HG03175 (cell line): Measurements from ENCODE around the gene MRPS34.
"Not testable (repeated sequence)": the region's sequence is repeated elsewhere in the genome, so short reads cannot be mapped to it uniquely, and the experiment has no call there.

Experiments used
- ATAC-seq: cut with Tn5 transposase; IDR thresholded peaks from one replicate; pipeline ENCODE4 v1.9.1; 2021; ENCODE audit warnings: mild to moderate bottlenecking, moderate library complexity; ENCODE audit not compliant: unreplicated experiment

MRPS34 gene

DNA sequence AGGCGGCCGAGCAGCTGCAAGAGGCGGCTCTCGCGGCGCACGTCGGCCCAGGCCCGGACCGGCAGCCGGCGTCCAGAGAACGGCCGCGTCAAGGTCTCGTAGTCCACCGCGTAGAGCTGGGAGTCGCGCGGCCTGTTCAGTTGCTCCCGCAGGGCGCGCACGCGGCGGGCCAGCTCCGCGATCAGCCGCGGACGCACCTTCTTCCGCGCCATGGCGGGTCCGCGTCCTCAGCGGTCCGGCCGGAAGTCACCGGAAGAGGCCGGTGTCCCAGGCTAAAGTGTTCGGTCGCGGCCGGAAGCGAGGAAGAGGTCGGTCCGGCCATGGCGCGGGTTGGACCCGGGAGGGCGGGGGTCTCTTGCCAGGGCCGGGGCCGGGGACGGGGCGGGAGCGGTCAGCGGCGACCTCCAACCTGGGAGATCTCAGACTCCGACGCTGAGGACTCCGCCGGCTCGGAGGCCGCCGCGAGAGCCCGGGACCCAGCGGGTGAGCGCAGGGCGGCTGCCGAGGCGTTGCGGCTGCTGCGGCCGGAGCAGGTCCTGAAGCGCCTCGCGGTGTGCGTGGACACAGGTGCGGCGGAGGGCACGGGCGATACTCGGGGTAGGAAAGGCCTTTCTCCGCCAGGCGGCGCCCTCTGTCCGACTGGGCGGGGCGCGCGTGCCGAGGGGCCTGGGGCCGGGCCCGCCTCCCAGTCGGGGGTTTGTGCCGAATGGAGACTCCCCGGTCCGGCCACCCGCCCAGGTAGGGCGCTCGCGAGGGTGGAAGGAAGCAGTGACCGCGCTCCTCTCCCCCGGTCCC, at the start of gene MRPS34:
MRPS34 (minus strand) TSS at position 227 of the 795 bp plus-strand sequence; CDS start at position 212, 15 bp downstream.
- ATAC-seq: peak; percentile 54

DNA sequence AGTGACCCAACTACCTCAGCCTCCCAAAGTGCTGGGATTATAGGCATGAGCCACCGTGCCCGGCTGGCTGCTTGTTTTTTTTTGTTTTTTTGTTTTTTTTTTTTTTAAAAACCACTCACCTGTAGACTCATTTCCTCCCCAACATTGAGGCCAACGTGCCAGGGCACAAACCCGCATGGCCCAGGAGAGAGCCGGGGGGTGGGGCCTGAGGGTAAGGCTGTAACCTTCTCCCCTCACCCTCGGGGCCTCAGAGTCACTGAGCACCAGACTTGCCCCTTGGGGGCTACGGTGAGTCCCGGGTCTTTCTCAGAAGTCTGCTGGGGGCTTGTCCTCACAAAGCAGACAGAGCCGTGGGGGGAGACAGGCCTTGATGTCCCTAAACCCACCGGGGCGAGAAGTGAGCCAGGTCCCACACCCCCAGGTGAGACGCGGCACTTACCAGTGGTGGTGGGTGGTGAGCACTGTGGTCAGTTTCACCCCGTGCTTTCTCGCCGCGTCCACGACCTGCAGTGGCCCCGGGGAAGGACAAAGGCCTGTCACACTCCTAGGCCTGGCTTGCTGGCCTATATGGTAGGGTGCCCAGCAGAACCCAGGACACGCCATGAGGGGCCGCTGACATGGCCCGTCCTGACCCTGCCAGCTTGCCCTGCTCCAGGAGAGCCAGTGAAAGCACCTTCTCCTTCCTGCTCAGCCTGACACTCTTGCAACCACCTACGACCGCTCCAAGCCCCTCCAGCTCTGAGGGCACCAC, 49.1 kb upstream of the MRPS34 start:
- no peak for ATAC-seq

DNA sequence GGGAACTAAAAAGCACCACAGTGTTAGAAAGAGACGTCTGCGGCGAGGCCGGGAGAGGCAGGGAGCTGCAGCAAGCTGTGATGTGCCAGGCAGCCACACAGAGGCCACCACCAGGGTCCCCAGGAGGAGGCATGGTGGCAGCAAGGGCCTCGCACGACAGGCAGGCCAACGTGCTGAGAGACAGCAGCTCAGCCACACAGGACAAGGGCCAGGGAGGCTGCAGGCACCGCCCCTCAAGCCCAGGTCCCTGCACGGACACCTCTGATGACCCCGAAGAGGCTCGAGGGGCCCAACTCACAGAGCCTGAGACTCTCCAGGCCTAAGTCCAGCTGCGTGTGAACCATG, 48.0 kb upstream of the MRPS34 start:
- ATAC-seq: no peak

DNA sequence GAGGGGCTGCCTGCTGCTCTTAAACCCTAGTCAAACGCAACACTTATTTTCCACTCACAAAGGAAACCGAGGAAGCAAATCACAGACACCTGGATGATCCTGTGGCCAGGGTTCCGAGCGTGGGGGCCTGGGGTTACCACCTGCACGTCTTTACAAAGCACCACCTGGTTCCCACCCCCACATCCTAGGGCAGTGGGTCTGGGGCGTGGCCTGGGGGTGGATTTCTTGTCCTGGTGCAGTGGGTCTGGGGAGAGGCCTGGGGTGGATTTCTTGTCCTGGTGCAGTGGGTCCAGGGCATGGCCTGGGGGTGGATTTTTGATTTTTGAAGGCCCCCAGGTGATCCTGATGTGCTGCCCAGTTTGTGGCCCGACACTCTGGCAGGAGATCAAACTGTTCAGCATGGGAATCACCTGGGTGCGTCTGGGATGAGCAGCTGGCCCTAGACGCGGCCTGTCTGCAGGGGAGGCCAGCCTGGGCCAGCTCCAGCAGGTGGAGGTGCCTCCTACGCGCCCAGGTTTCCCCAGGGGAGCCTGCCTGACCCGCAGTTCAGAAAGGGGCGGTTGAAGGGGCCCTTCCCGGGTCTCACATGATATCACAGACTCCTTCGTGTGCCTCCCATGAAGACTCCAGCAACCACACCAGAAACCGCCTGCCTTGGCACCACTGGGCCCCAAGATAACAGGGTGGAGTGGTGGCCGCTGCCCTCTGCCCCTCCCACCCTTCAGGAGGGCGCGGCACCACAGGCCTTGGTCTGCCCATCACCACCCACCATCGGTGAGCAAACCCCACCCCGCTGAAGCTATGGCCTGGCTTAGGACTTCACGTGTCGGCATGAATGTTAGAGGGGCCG, 47.4 kb upstream of the MRPS34 start:
- ATAC-seq: no peak

DNA sequence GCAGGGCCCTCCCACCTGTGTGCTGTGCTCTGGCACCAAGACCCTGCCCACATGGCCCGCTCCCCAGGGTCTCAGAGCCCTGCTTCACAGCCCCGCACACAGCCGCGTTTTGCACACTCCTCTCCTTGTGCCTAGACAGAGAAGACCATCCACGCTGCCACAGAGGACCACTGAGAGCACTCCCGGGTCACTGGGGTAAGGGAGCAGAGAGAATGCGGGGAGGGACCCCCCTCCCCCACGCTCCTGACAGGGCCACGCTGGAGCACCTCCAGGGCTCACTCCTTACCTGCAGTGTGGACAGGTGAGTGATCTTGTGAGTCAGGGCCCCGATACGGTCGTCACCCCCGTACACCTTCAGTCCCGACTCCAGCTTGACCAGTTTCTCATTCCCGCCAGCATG, 46.7 kb upstream of the MRPS34 start:
- ATAC-seq: no peak

DNA sequence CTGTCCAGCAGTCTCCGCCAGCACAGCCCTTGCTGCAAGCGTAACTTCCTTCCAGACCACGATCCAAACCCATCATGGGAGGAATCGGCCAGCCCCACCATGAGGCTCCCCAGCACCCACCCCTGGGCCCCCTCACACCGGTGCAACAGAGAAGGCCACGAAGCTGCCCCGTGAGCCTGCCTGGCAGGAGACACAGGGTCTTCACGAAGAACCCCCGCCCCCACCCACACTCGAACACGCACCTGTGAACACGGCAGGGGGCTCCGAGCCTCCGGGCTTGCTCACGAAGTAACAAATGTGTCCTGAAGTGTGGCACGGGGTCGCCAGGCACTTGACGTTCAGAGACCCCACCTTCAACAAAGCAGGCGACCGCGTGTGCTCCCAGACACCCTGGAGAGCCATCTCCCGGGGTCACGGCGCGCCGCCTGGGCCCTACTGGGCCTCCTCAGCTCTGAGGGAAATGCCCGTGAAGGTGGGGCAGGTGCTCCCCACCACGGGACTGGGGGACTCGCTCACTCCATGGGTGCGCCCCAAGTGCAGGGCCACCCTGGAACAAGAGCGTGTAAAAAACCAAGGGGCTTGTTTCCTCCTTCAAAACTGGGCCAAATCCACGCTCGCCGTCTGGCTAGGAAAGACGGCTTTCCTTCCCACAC, 46.1 kb upstream of the MRPS34 start:
- ATAC-seq: no peak

DNA sequence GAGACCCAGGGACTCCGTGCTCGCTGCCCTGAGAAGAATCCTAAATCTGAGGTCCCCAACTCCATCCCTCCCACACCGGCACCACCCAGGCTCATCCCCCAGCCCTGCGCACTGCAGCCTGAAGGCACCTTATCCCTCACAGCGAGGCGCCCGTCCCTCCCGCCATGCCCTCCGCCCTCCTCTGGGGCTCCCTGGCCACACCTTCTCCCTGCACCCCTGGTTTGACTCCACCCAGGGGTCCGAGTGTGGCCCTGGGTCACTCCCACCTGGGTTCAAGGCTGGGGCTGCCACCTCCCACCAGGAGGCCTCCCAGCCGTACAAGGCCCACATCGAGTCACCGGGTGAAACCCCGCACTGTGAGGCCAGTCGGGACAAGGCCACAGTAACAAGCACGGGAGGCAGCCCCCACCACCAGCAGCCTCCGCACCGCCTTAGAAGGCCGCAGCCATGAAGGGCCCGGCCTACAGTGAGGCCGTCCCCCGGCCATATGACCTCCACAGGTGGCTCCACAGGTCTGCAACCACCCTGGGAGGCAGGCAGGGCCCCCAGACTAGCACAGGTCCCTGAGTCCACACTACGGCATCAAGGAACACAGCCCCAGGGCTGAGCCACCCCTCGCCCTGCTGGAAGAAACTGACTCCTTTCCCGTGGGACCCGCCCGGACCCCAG, 45.4 kb upstream of the MRPS34 start:
- no peak for ATAC-seq

DNA sequence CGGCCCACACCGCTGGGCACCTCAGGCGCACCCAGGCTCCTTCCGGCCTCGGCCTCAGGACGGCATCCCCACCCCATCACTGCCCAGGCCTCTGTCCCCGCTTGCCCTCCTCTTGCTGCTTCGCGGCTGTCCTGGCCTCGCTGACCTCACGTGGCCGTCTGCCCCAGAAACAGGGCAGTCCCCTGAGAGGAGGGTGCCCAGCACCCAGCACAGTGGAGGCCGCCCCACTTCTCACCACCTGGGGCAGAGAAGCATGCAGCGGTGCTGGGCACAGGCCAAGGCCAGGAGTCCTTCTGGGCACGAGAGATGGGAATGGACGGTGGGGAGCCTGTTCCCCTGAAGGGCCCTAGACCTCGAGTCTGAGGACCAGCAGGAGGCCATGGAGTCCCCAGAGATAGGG, 44.8 kb upstream of the MRPS34 start:
- ATAC-seq: no peak

DNA sequence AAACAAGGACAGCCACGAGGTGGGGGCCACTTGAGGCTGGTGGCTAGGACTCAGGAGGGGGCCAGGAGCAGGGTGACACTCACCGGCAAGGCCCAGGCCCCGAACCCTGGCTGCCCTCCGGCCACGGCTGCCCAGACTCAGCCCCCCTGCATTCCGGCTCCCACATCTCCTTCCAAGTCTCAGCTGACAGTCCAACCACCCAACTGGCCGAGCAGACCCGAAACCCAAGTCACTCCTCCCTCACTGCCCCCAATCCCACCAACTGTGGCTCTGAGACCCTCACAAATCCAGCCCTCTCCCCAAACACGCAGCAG, 44.3 kb upstream of the MRPS34 start:
- ATAC-seq: no peak

DNA sequence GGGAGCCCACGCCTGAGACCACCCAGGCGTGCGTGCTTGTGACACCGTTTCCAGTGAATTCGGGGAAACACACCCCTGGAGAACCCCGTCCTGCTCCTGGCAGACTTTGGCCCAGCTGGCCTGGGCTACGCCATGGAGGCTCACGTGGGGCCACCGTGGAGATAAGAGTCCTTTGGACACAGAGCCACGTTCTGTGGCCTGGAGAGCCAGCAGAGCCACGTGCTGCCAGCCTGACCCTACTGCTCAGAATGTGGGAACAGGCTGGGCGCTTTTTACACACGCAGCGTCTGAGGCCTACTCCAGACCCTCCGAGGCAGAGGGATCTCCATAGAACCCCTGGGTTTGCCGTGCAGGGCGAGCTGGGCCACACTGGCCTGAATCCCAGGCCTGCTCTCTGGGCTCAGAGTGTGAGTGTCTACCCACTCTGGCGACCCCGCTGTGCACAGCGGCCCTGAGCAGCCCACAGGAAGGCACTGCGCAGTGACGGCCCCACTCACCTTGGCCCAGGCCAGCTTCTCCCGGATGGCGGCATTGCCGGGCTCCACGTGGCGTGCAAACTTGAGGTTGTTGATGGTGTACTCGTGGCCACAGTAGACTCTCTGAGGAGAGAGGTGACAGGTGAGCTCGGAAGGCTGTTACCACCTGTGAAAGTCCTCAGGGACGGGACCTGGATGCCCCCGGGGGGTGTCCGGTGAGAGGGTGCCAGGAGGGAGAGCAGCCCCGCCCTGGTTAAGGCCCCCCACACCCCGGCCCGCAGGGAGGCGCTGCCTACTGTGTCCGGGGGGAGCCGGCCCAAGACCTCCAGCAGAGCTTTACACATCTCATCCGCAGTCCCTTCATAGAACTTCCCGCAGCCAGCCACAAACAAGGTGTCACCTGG, 43.7 kb upstream of the MRPS34 start:
- ATAC-seq: no peak

DNA sequence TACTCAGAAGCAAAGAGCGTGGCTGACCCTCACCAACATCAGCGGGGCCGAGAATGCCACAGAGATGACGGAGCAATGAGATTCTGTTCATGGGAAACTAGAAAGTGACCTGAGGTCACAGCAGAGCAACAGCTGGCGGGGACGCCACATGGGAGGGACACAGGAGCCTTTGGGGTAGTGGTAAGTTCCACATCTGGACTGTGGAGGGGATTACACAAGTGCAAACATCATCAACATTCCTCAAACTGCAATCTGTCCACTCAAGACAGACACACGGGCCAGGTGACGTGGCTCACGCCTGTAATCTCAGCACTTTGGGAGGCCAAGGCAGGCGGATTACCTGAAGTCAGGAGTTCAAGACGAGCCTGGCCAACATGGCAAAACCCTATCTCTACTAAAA, 42.5 kb upstream of the MRPS34 start:
- ATAC-seq: no peak

DNA sequence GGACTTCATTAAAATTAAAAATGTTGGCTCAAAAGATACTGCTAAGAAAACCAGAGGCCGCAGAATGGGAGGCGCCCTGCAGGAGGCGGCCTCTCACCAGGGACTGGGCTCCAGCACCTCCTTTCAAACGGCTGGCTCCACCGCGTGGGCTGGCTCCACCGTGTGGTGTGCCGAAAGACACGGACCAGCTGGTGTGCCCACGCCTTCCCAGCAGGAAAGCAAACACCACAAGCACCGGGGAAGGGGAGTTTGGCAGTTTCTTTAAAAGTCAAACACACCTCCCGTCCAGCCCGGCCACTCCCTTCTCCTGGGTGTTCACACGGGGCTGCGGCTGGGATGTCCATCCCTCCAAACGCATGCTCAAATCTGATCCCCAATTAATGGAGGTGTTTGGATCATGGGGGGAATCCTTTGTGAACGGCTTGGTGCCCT, 39.8 kb upstream of the MRPS34 start:
- ATAC-seq: no peak

DNA sequence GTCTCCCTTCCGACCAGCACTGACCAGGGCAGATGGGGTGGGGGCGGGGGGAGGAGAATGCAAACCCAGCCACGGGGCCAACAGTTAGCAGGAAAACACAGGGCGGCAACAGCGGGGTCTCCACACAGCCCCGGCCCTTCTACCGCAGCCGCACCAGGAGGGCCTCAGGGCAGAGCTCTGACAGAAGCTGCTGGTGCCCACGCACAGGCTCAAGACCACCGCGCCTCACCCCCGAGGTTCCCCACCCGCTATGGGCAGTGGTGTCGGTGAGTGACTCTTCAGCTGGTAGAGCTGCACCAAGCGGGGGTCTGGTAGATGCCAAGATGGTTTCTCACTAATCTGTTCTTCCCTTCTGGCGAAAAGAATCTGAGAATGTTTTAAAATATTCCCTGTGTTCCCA, 37.6 kb upstream of the MRPS34 start:
- no peak for ATAC-seq

DNA sequence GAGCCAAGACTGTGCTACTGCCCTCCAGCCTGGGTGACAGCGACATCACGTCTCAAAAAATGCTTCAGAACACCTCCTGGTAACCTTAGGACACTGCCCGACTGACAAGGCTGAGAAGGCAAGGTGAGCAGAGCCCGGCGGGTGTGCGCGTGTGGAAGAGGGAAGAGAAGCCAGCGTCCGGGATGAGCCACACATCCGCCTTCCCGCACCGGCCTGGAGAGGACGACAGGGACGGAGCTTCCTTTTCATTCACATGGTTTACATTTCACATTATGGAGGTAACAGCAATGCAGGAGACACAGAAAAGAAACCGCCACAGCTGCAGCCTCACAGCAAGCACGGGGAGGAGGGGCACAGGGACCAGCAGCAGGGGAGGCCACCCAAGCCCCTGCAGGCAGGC, 37.2 kb upstream of the MRPS34 start:
- ATAC-seq: no peak

DNA sequence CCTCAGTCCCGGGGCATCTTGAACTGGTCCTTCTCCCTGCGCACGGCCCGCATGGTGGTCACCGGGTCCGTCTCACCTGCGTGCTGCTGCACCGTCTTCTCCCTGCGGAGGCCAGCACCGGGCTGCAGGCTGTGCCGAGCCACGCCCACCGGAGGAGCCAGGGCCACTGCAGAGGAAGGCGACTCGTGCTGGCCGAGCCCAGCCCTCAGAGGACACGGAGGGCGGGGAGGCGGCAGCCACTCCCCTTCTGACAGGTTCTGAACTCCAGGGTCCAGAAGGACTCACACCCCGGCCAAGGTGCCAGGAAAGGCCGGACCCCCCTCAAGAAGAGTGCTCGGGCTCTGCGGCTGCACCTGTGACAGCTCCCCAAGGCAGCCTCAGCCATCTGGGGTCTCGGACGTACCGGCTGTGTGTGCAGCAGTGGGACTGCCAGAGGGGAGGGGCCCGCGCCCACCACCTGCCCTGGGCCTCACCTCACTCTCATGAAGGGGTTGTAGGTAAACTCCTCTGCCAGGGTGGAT, 36.4 kb upstream of the MRPS34 start:
- no peak for ATAC-seq

DNA sequence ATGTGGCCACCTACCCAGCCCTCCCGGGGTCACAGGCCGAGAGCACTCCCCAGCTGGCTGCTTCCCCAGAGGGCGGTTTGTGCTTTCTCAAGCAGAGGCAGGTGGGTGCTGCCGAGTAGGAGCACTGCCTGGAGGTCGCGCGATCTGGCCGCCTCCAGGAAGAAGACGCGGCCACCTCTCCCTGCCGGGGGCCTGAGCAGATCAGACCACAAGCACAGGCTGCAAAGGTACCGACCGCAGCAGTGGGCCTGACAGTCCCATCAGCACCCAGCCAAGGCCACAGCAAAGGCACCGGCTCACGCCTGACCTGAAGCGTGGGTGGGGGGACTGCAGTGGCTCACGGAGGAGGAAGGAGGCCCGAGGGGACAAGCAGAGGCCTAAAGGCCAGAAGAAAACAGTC, 35.8 kb upstream of the MRPS34 start:
- no peak for ATAC-seq

DNA sequence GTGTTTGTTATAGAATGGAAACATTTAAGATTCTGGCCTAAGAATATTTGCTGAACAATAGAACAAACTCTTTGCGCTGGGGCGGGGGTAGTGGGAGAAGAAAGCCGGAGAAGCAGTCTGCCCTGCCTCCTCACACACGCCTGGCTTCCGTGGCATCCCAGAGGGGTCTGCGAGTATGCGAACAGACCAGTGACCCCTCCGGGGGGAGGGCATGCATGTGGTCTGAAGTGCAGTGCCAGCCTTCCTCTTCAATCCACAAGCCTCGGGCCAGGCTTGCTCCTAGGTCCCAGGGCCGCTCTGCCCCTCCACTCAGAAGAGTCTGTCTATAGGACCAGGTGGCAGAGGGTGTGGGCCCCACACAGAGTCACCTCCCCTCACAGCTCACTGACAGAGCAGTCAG, 34.7 kb upstream of the MRPS34 start:
- ATAC-seq: no peak

DNA sequence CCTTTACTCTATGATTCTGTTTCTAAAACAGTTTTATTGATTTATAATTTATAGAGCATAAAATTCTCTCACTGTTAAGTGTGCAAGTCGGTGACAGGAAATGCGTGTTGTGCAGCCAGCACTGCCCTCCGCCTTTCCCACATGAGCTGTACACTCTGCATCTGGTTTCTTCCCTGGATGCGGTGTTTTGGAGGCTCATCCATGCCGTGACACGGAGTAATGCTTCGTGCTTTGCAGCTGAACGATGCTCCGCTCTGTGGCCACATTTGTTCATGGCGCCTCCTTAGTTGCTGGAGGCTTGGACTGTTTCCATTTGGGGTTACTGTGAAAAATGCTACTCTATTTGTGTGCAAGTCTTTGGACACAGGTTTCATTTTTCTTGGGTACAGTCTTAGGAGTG, 27.8 kb upstream of the MRPS34 start:
- no peak for ATAC-seq

DNA sequence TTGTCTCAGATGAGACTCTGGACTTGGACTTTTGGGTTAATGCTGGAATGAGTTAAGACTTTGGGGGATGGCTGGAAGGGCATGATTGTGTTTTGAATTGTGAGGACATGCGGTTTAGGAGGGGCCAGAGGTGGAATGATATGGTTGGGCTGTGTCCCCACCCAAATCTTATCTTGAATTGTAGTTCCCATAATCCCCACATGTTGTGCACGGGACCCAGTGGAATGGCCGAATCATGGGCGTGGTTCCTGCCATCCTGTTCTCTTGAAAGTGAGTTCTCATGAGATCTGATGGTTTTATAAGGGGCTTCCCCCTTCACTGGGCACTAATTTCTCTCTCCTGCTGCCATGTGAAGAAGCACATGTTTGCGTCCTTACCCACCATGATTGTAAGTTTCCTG, 26.3 kb upstream of the MRPS34 start:
- ATAC-seq: not testable (repeated sequence)
